Measurements from ENCODE around the gene C1QTNF4. TPM values are rescaled to one million over a fixed set of nuclear protein-coding genes. Genes with fewer than 3 reads are reported as not detected.
A peak's percentile ranks its signal among the peaks of the same experiment; 100 is the strongest.

Gene C1QTNF4
- total RNA-seq, 2 experiments from 2014 or later = 3.6 TPM; not detected in 1

DNA sequence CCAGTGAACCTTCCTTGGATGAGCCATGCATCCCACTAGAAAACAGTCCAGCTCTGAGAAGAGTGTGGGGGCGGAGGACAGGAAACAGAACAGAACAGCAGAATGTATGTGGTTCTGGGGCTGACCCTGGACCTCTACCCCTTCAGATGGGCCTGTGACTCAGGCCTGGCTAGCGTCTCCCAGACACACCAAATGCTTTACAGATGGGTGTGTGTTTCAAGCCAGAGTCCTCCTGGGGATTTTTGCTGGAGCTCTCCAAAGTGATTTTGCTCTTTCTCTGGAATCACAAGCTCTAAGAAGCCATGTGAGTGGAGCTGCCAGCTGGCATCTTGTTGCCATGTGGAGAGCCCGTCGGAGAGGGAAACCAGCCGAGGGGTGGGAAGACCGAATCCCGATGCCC is 13.2 kb upstream of the C1QTNF4 start:
- no peaks in the 10 kb centered on the region for H3K9me2 ChIP-seq (ENCODE audit: insufficient read depth, low read length)
- no peaks in the 10 kb centered on the region for H4K20me1 ChIP-seq (ENCODE audit: insufficient read depth, low read length)
- no peak overlapping the region for H2AFZ ChIP-seq (ENCODE audit: low read length)
- BruUV-seq (replicated peaks) = no TSS peak
- ChIA-PET POLR2A (interaction anchor here (0.6 to 1.9 kb wide), 8 partner anchors 10 to 278 kb away, joined by 3 to 4 read pairs (median 3); partner anchors contain the start of gene AGBL2), CTCF (ENCODE audit: unreplicated experiment) (no interaction called here)
- TF ChIP-seq EZH2phosphoT487 (IDR thresholded peaks at IDR 0.05; ENCODE audit: borderline replicate concordance, low read depth, low read length) = no peak
- TF ChIP-seq, protein P1, sequence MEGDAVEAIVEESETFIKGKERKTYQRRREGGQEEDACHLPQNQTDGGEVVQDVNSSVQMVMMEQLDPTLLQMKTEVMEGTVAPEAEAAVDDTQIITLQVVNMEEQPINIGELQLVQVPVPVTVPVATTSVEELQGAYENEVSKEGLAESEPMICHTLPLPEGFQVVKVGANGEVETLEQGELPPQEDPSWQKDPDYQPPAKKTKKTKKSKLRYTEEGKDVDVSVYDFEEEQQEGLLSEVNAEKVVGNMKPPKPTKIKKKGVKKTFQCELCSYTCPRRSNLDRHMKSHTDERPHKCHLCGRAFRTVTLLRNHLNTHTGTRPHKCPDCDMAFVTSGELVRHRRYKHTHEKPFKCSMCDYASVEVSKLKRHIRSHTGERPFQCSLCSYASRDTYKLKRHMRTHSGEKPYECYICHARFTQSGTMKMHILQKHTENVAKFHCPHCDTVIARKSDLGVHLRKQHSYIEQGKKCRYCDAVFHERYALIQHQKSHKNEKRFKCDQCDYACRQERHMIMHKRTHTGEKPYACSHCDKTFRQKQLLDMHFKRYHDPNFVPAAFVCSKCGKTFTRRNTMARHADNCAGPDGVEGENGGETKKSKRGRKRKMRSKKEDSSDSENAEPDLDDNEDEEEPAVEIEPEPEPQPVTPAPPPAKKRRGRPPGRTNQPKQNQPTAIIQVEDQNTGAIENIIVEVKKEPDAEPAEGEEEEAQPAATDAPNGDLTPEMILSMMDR (conservative IDR thresholded peaks at IDR 0.05; ENCODE audit: low read length) = no peak
- no peak overlapping the region for H3K4me3 ChIP-seq (ENCODE audit: low read depth, low read length, poor library complexity, severe bottlenecking)
- intact Hi-C loops (cut with micrococcal nuclease; ENCODE audit: unreplicated experiment) = no loop called here
- H3K27ac ChIP-seq (ENCODE audit: low read depth, low read length, poor library complexity, severe bottlenecking) = no peak overlapping the region
- H3K4me1 ChIP-seq (ENCODE audit: insufficient read depth, low read length, poor library complexity, severe bottlenecking) = peaks cover 31% of the 10 kb centered on the region
- no peaks in the 10 kb centered on the region; the same call in 1 of the 2 replicates for H3K36me3 ChIP-seq (ENCODE audit: insufficient read depth, low read length)
- peak overlapping the region; percentile 29 for H3K4me2 ChIP-seq (ENCODE audit: low read length)
- H3K9me3 ChIP-seq (ENCODE audit: low read length) = no peaks in the 10 kb centered on the region
- no peak for DNase-seq (ENCODE audit: low spot score)
- no peaks in the 10 kb centered on the region for H3K79me2 ChIP-seq (ENCODE audit: insufficient read depth, low read depth, low read length)

DNA sequence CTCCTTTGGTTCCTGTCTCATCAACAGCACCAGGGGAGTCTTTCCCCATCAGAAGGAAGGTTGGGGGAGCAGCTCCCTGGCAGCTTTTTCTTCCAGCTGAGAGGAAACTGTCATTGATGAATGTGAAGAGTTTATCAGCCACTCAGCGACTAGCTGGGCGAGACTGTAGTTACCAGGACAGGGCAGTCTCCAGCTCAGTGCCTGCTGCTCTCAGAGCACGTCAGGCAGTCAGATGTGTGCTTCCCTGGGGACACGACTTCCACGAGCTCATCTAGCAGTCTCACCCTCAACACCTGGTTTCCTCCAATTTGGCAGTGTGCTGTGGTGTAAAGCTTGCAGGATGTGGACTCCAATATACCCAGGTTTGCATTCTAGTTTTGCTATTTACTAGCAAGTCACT is 12.5 kb upstream of the C1QTNF4 start:
- H3K4me3 ChIP-seq (ENCODE audit: low read depth, low read length, poor library complexity, severe bottlenecking) = no peak overlapping the region
- no peaks in the 10 kb centered on the region for H3K9me2 ChIP-seq (ENCODE audit: insufficient read depth, low read length)
- ChIA-PET CTCF (ENCODE audit: unreplicated experiment) (no interaction called here), POLR2A (interaction anchor here (0.6 to 1.9 kb wide), 9 partner anchors 10 to 610 kb away, joined by 3 to 4 read pairs (median 3); no protein-coding TSS in a partner anchor)
- no peak overlapping the region for H2AFZ ChIP-seq (ENCODE audit: low read length)
- no peaks in the 10 kb centered on the region for H4K20me1 ChIP-seq (ENCODE audit: insufficient read depth, low read length)
- peak; percentile 81 for DNase-seq (ENCODE audit: low spot score)
- H3K27ac ChIP-seq (ENCODE audit: low read depth, low read length, poor library complexity, severe bottlenecking) = no peak overlapping the region
- H3K9me3 ChIP-seq (ENCODE audit: low read length) = no peaks in the 10 kb centered on the region
- no TSS peak for BruUV-seq (replicated peaks)
- H3K4me2 ChIP-seq (ENCODE audit: low read length) = peak overlapping the region; percentile 29
- no peaks in the 10 kb centered on the region; the same call in 1 of the 2 replicates for H3K36me3 ChIP-seq (ENCODE audit: insufficient read depth, low read length)
- peaks cover 25% of the 10 kb centered on the region for H3K4me1 ChIP-seq (ENCODE audit: insufficient read depth, low read length, poor library complexity, severe bottlenecking)
- no peaks in the 10 kb centered on the region for H3K79me2 ChIP-seq (ENCODE audit: insufficient read depth, low read depth, low read length)
- intact Hi-C loops (cut with micrococcal nuclease; ENCODE audit: unreplicated experiment) = no loop called here
- TF ChIP-seq EZH2phosphoT487 (IDR thresholded peaks at IDR 0.05; ENCODE audit: borderline replicate concordance, low read depth, low read length) = no peak
- TF ChIP-seq, protein P1 (conservative IDR thresholded peaks at IDR 0.05; ENCODE audit: low read length) = no peak

DNA sequence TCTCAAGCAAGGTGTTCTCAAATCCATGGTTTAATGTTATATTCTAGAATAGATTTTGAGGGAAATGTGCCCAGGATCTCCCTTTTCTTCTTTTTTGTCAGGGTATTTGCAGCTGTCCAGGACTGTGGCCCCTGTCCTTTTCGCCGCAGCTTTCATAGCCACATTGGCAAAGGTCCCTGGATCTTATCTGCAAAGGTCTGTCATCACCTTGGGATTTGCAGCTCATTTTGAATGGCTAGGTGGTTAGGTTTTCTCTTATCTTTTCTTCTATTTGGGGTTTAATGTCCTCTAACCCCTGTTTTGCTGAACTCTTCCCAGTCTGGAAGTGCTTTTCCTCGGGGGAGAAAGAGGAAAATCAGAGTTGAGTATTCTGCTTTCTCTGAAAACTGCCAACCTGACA is 11.7 kb upstream of the C1QTNF4 start:
- CTCF ChIA-PET (ENCODE audit: unreplicated experiment) = no interaction called here
- no peak overlapping the region for H3K27ac ChIP-seq (ENCODE audit: low read depth, low read length, poor library complexity, severe bottlenecking)

More for the DNA sequence above, 11.7 kb upstream of the C1QTNF4 start:
- intact Hi-C loops (cut with micrococcal nuclease; ENCODE audit: unreplicated experiment) = no loop called here
- H4K20me1 ChIP-seq (ENCODE audit: insufficient read depth, low read length) = no peaks in the 10 kb centered on the region
- TF ChIP-seq, protein P1 (conservative IDR thresholded peaks at IDR 0.05; ENCODE audit: low read length) = no peak
- TF ChIP-seq EZH2phosphoT487 (IDR thresholded peaks at IDR 0.05; ENCODE audit: borderline replicate concordance, low read depth, low read length) = no peak
- H2AFZ ChIP-seq (ENCODE audit: low read length) = no peak overlapping the region
- no peaks in the 10 kb centered on the region; the same call in 1 of the 2 replicates for H3K36me3 ChIP-seq (ENCODE audit: insufficient read depth, low read length)
- peaks cover 17% of the 10 kb centered on the region for H3K4me1 ChIP-seq (ENCODE audit: insufficient read depth, low read length, poor library complexity, severe bottlenecking)
- no peaks in the 10 kb centered on the region for H3K9me2 ChIP-seq (ENCODE audit: insufficient read depth, low read length)
- BruUV-seq (replicated peaks) = no TSS peak
- POLR2A ChIA-PET = interaction anchor here (0.6 to 0.8 kb wide), 3 partner anchors 73 to 132 kb away, joined by 3 to 5 read pairs (median 3); no protein-coding TSS in a partner anchor
- H3K4me3 ChIP-seq (ENCODE audit: low read depth, low read length, poor library complexity, severe bottlenecking) = no peak overlapping the region
- no peak overlapping the region for H3K4me2 ChIP-seq (ENCODE audit: low read length)
- DNase-seq (ENCODE audit: low spot score) = no peak
- H3K79me2 ChIP-seq (ENCODE audit: insufficient read depth, low read depth, low read length) = no peaks in the 10 kb centered on the region
- H3K9me3 ChIP-seq (ENCODE audit: low read length) = no peaks in the 10 kb centered on the region

All from OCI-LY7 (cell line).